ENCODE measurements around the gene NLRP10. TPM values are rescaled to one million over a fixed set of nuclear protein-coding genes. Genes with fewer than 3 reads are reported as not detected.

NLRP10 gene
- polyA plus RNA-seq, 6 donors from 2014 or later, result not detected

- ATAC-seq (ENCODE audit: low read depth in 2 of 2) (no peak), DNase-seq (no peak)
- Mint-ChIP-seq H3K9me3 (peaks cover 0 to under 1% (median 0%) of the 10 kb centered on the region in 7 donors), H3K4me1 (no peaks in the 10 kb centered on the region), H3K36me3 (no peaks in the 10 kb centered on the region), H3K4me3 (no peak overlapping the region), H3K27me3 (peaks cover 32 to 52% (median 40%) of the 10 kb centered on the region in 3 donors), H3K27ac (peak overlapping the region in 1 of 6 donors; percentile 17)
Observed at GRCh38 chr11:7967826-7968225, 2.6 kb upstream of the NLRP10 start.

GRCh38 chr11:7967097-7967496 is 1.9 kb upstream of the NLRP10 start:
- Mint-ChIP-seq H3K9me3 (no peaks in the 10 kb centered on the region), H3K36me3 (no peaks in the 10 kb centered on the region), H3K27ac (peak overlapping the region in 1 of 6 donors; percentile 29), H3K4me3 (no peak overlapping the region), H3K27me3 (peaks cover 26 to 48% (median 33%) of the 10 kb centered on the region in 3 donors), H3K4me1 (no peaks in the 10 kb centered on the region)
- DNase-seq (no peak), ATAC-seq (ENCODE audit: low read depth in 2 of 2) (no peak)

GRCh38 chr11:7964873-7965272 is 374 bp downstream of the NLRP10 start:
- no peaks in the 10 kb centered on the region for H3K36me3 Mint-ChIP-seq
- H3K27me3 Mint-ChIP-seq, result peaks cover 29 to 56% (median 32%) of the 10 kb centered on the region in 3 donors
- ATAC-seq (ENCODE audit: low read depth in 2 of 2), result no peak

GRCh38 chr11:7964261-7964660 is 986 bp downstream of the NLRP10 start:
- H3K4me3 Mint-ChIP-seq, result no peak overlapping the region
- H3K27me3 Mint-ChIP-seq, result peaks cover 27 to 62% (median 38%) of the 10 kb centered on the region in 3 donors
- no peak for DNase-seq
- no peaks in the 10 kb centered on the region for H3K36me3 Mint-ChIP-seq
- no peak overlapping the region for H3K27ac Mint-ChIP-seq
- peaks cover 0 to 2% (median 0%) of the 10 kb centered on the region in 7 donors for H3K9me3 Mint-ChIP-seq
- ATAC-seq (ENCODE audit: low read depth in 2 of 2), result no peak
- H3K4me1 Mint-ChIP-seq, result no peaks in the 10 kb centered on the region

More at GRCh38 chr11:7964873-7965272, 374 bp downstream of the NLRP10 start:
- H3K4me3 Mint-ChIP-seq, result no peak overlapping the region
- peaks cover 0 to 2% (median 0%) of the 10 kb centered on the region in 7 donors for H3K9me3 Mint-ChIP-seq
- no peak overlapping the region for H3K27ac Mint-ChIP-seq
- no peaks in the 10 kb centered on the region for H3K4me1 Mint-ChIP-seq
- no peak for DNase-seq

- H3K9me3 Mint-ChIP-seq, result peaks cover 0 to 6% (median 3%) of the 10 kb centered on the region in 7 donors
- H3K4me3 Mint-ChIP-seq, result no peak overlapping the region
- H3K4me1 Mint-ChIP-seq, result no peaks in the 10 kb centered on the region
- H3K27ac Mint-ChIP-seq, result no peak overlapping the region
- DNase-seq (no peak), ATAC-seq (ENCODE audit: low read depth in 2 of 2) (no peak)
- H3K27me3 Mint-ChIP-seq, result peaks cover 26 to 43% (median 28%) of the 10 kb centered on the region in 3 donors
- H3K36me3 Mint-ChIP-seq, result no peaks in the 10 kb centered on the region
Observed at GRCh38 chr11:7955191-7955590, 10.1 kb downstream of the NLRP10 start.

GRCh38 chr11:7949934-7950333 is 15.3 kb downstream of the NLRP10 start:
- peaks cover 0 to 5% (median under 1%) of the 10 kb centered on the region in 7 donors for H3K9me3 Mint-ChIP-seq
- DNase-seq (no peak), ATAC-seq (ENCODE audit: low read depth in 2 of 2) (no peak)
- no peak overlapping the region for H3K27ac Mint-ChIP-seq
- peaks cover 34 to 47% (median 38%) of the 10 kb centered on the region in 3 donors for H3K27me3 Mint-ChIP-seq
- H3K4me1 Mint-ChIP-seq, result no peaks in the 10 kb centered on the region
- no peak overlapping the region for H3K4me3 Mint-ChIP-seq
- H3K36me3 Mint-ChIP-seq, result no peaks in the 10 kb centered on the region

GRCh38 chr11:7944123-7944522 is 21.1 kb downstream of the NLRP10 start:
- H3K27me3 Mint-ChIP-seq, result peaks cover 17 to 50% (median 49%) of the 10 kb centered on the region in 3 donors
- no peaks in the 10 kb centered on the region for H3K4me1 Mint-ChIP-seq
- H3K9me3 Mint-ChIP-seq, result peaks cover 9 to 39% (median 27%) of the 10 kb centered on the region in 7 donors
- no peak overlapping the region for H3K27ac Mint-ChIP-seq
- no peak for DNase-seq
- H3K36me3 Mint-ChIP-seq, result peaks cover 0 to 7% of the 10 kb centered on the region in 2 donors
- no peak overlapping the region for H3K4me3 Mint-ChIP-seq
- ATAC-seq (ENCODE audit: low read depth in 2 of 2), result no peak

GRCh38 chr11:7941608-7942007 is 23.6 kb downstream of the NLRP10 start, which contains the start of gene OR10A3:
Gene OR10A3 (minus strand): TSS chr11:7941708. CDS start chr11:7939520, 2,188 bp downstream.
- ATAC-seq (ENCODE audit: low read depth in 2 of 2) (no peak), DNase-seq (no peak)
- Mint-ChIP-seq H3K4me1 (no peaks in the 10 kb centered on the region), H3K4me3 (no peak within 1 kb of the TSS), H3K27me3 (peaks cover 9 to 36% (median 30%) of the 10 kb centered on the region in 3 donors), H3K36me3 (peaks cover 0 to 7% of the 10 kb centered on the region in 2 donors), H3K27ac (no peak within 1 kb of the TSS), H3K9me3 (peaks cover 4 to 39% (median 27%) of the 10 kb centered on the region in 7 donors)

GRCh38 chr11:7941146-7941545 is 24.1 kb downstream of the NLRP10 start:
- peaks cover 9 to 36% (median 25%) of the 10 kb centered on the region in 3 donors for H3K27me3 Mint-ChIP-seq

GRCh38 chr11:7936615-7937014 is 28.6 kb downstream of the NLRP10 start:
- peaks cover 15 to 52% (median 43%) of the 10 kb centered on the region in 3 donors for H3K27me3 Mint-ChIP-seq
- no peak for DNase-seq

More at GRCh38 chr11:7941146-7941545, 24.1 kb downstream of the NLRP10 start:
- no peak overlapping the region for H3K27ac Mint-ChIP-seq
- peaks cover 0 to 7% of the 10 kb centered on the region in 2 donors for H3K36me3 Mint-ChIP-seq
- no peak overlapping the region for H3K4me3 Mint-ChIP-seq
- no peaks in the 10 kb centered on the region for H3K4me1 Mint-ChIP-seq
- peaks cover 4 to 39% (median 29%) of the 10 kb centered on the region in 7 donors for H3K9me3 Mint-ChIP-seq
- ATAC-seq (ENCODE audit: low read depth in 2 of 2) (no peak), DNase-seq (no peak)

GRCh38 chr11:7931168-7931567 is 34.1 kb downstream of the NLRP10 start, which contains the start of gene OR10A6:
Gene OR10A6 (minus strand): TSS chr11:7931268. CDS start chr11:7928662, 2,606 bp downstream.
- Mint-ChIP-seq H3K27me3 (peaks cover 31 to 52% (median 49%) of the 10 kb centered on the region in 3 donors), H3K9me3 (peaks cover 0 to 16% (median 7%) of the 10 kb centered on the region in 7 donors), H3K27ac (no peak within 1 kb of the TSS), H3K4me3 (peak within 1 kb of the TSS in 1 of 8 donors; percentile 41), H3K36me3 (peaks cover 0 to 3% of the 10 kb centered on the region in 2 donors), H3K4me1 (peaks cover 0 to 5% (median 0%) of the 10 kb centered on the region in 3 donors)
- no peak for DNase-seq
- ATAC-seq (ENCODE audit: low read depth in 2 of 2), result no peak

More at GRCh38 chr11:7936615-7937014, 28.6 kb downstream of the NLRP10 start:
- Mint-ChIP-seq H3K9me3 (peaks cover under 1 to 13% (median 6%) of the 10 kb centered on the region in 7 donors), H3K36me3 (no peaks in the 10 kb centered on the region), H3K4me3 (no peak overlapping the region), H3K27ac (no peak overlapping the region), H3K4me1 (peaks cover 0 to 5% (median 0%) of the 10 kb centered on the region in 3 donors)
- no peak for ATAC-seq (ENCODE audit: low read depth in 2 of 2)

GRCh38 chr11:7927635-7928034 is 37.6 kb downstream of the NLRP10 start:
- H3K4me3 Mint-ChIP-seq, result no peak overlapping the region
- ATAC-seq (ENCODE audit: low read depth in 2 of 2) (no peak), DNase-seq (no peak)
- H3K36me3 Mint-ChIP-seq, result peaks cover 0 to 7% of the 10 kb centered on the region in 2 donors
- no peaks in the 10 kb centered on the region for H3K4me1 Mint-ChIP-seq
- peaks cover 31 to 52% (median 42%) of the 10 kb centered on the region in 3 donors for H3K27me3 Mint-ChIP-seq
- peaks cover 0 to 21% (median 6%) of the 10 kb centered on the region in 7 donors for H3K9me3 Mint-ChIP-seq
- no peak overlapping the region for H3K27ac Mint-ChIP-seq

- Mint-ChIP-seq H3K27me3 (peaks cover 12 to 22% (median 17%) of the 10 kb centered on the region in 3 donors), H3K27ac (no peak overlapping the region), H3K9me3 (peaks cover 0 to 13% (median 5%) of the 10 kb centered on the region in 7 donors), H3K4me1 (no peaks in the 10 kb centered on the region), H3K4me3 (no peak overlapping the region), H3K36me3 (peaks cover 0 to 7% of the 10 kb centered on the region in 2 donors)
- DNase-seq (no peak), ATAC-seq (ENCODE audit: low read depth in 2 of 2) (no peak)
Observed at GRCh38 chr11:7924536-7924935, 40.7 kb downstream of the NLRP10 start.

- Mint-ChIP-seq H3K4me3 (no peak overlapping the region), H3K27me3 (peaks cover 10 to 27% (median 17%) of the 10 kb centered on the region in 3 donors), H3K4me1 (no peaks in the 10 kb centered on the region), H3K36me3 (no peaks in the 10 kb centered on the region), H3K9me3 (peaks cover 0 to 10% (median 0%) of the 10 kb centered on the region in 7 donors), H3K27ac (no peak overlapping the region)
- DNase-seq, result no peak
- no peak for ATAC-seq (ENCODE audit: low read depth in 2 of 2)
Observed at GRCh38 chr11:7918141-7918540, 47.1 kb downstream of the NLRP10 start.
